Ovary (tissue), 10 donors: Measurements from ENCODE around the gene SCN2B. TPM values are rescaled to one million over a fixed set of nuclear protein-coding genes. Genes with fewer than 3 reads are reported as not detected.

Experiments
- DNase-seq, 5 donors: peaks; one replicate each; pipeline ENCODE4 v3.0.0-alpha.2; 2019 to 2020
- H3K27ac ChIP-seq, 2 donors: fragments of 200-600 bp; one replicate each; pipeline versions ENCODE4 v1.5.1 to v1.8.0; 2019 to 2022
- H3K27me3 ChIP-seq: fragments of 200-600 bp; one replicate; pipeline ENCODE4 v1.8.0; 2022
- H3K36me3 ChIP-seq: fragments of 200-600 bp; sonication (generic); one replicate; pipeline ENCODE4 v1.5.1; 2019
- H3K4me1 ChIP-seq: one replicate; pipeline ENCODE4 v1.8.1; 2013; ENCODE audit warnings: mild to moderate bottlenecking, moderate library complexity; ENCODE audit not compliant: insufficient read depth
- H3K4me3 ChIP-seq: fragments of 200-600 bp; sonication (generic); one replicate; pipeline ENCODE4 v1.5.1; 2017
- H3K9me3 ChIP-seq, 2 donors: fragments of 200-600 bp in 1 of 2; sonication (generic) in 1 of 2; one replicate each; pipeline versions ENCODE4 v1.5.1 to v1.8.1; 2013 to 2019; ENCODE audit warnings: mild to moderate bottlenecking in 1 of 2, moderate library complexity in 1 of 2
- CTCF ChIP-seq, 3 donors: fragments of 450-650 bp in 2 of 3; fragments of 200-600 bp in 1 of 3; IDR thresholded peaks; one replicate each; pipeline versions ENCODE4 v1.5.1 to v1.8.0; 2016 to 2022; ENCODE audit warnings: antibody characterized with exemption in 3 of 3, mild to moderate bottlenecking in 1 of 3
- EP300 ChIP-seq: sonication (generic); formaldehyde crosslinking; IDR thresholded peaks from one replicate; pipeline ENCODE4 v1.6.1; 2017; ENCODE audit warnings: antibody characterized with exemption
- POLR2A ChIP-seq: fragments of 450-650 bp; IDR thresholded peaks from one replicate; pipeline ENCODE4 v1.6.1; 2017; ENCODE audit warnings: antibody characterized with exemption, mild to moderate bottlenecking, moderate library complexity
- WGBS, 3 donors: extraction: QIAGEN DNeasy Blood & Tissue Kit in 1 of 3; methylation state at CpG; one replicate each; pipeline versions ENCODE4 v1.1.5 to v1.1.7; 2013 to 2017; 5-methylcytosine and 5-hydroxymethylcytosine counted together
- intact Hi-C, 4 donors: fragments of 100-400 bp; cut with DNase I; formaldehyde crosslinking; loops; one replicate each; pipeline versions ENCODE4 v1.11.0 to v1.15.1; 2022 to 2023
- long read RNA-seq, 3 donors: library from polyadenylated mRNA in 2 of 3; unstranded in 2 of 3; transcript quantifications; one replicate each; pipeline ENCODE4 v2.0.0 and lab custom pipeline, GENCODE V29; 2021 to 2026
- polyA plus RNA-seq, 2 donors: library from polyadenylated mRNA; stranded (reverse); fragments of 200-250 nt in 1 of 2; fragments of 350-450 nt in 1 of 2; fragmentation: Illumina TruSeq in 1 of 2; extraction: RNeasy Lipid Tissue Mini Kit (QIAGEN cat#74804) in 1 of 2; gene quantifications; one replicate each; pipeline ENCODE4 v1.2.3, GENCODE V29; 2013 to 2014
- total RNA-seq, 7 donors: library from RNA; depleted of rRNA in 2 of 7; stranded (reverse); fragments of >200 nt in 2 of 7; fragmentation: NEBNext Ultra II Directional in 3 of 7; extraction: Animal tissue kit (Norgen Biotek cat#: 25700) in 3 of 7; gene quantifications; one replicate each; pipeline versions ENCODE4 v1.1.0 to v1.2.4, GENCODE V29; 2016 to 2023
- donor health status: DM: no; HTN: no; CAD: no; lungs with moderate emphysema.
- donor health status: DM: no; HTN: no; CAD: no.
- donor health status: Bipolar disorder and iron deficiency.
- donor health status: DM: yes; HTN: yes; CAD: no.
- donor health status: DM: no; HTN: no; CAD: no.
- donor health status: DM: yes; HTN: yes; CAD: no.

SCN2B gene
- total RNA-seq: 1 to 10 TPM in 2 of 7 donors, under 1 TPM in 5; 0.11 to 1.3 (median 0.35) TPM
- polyA plus RNA-seq: 1 to 10 TPM in 1 of 2 donors, under 1 TPM in 1; 0.38 to 2.1 TPM
- long read RNA-seq, donor 1, full-length matches to known transcripts: 2 of 2 reads
- long read RNA-seq, donor 1, partial matches to known transcripts: 0 of 2 reads
- long read RNA-seq, donor 1, other reads (novel, unspliced or antisense): 0 of 2 reads
- long read RNA-seq, donor 2, full-length matches to known transcripts: 1 of 1 reads
- long read RNA-seq, donor 2, partial matches to known transcripts: 0 of 1 reads
- long read RNA-seq, donor 2, other reads (novel, unspliced or antisense): 0 of 1 reads
- long read RNA-seq, donor 3, full-length matches to known transcripts: 1 of 3 reads
- long read RNA-seq, donor 3, partial matches to known transcripts: 0 of 3 reads
- long read RNA-seq, donor 3, other reads (novel, unspliced or antisense): 2 of 3 reads

GRCh38 chr11:118175993-118176777 lies at the start of gene SCN2B:
Gene SCN2B (minus strand): TSS chr11:118176639. CDS start chr11:118176431, 208 bp downstream.
- Histone ChIP-seq H3K9me3 (no peaks in the 10 kb centered on the region), H3K36me3 (no peaks in the 10 kb centered on the region), H3K27ac (no peak within 1 kb of the TSS), H3K4me1 (no peaks in the 10 kb centered on the region), H3K27me3 (no peaks in the 10 kb centered on the region), H3K4me3 (peak within 1 kb of the TSS; percentile 33)
- intact Hi-C loops: no loop called here
- TF ChIP-seq POLR2A: no peak
- TF ChIP-seq CTCF (IDR thresholded peaks at IDR 0.05): no peak
- no peak for TF ChIP-seq EP300
- no peak for DNase-seq
- WGBS, 3 donors: 5 to 9% (median 6%) methylated on average over 14 of the region's 14 CpGs

- H3K9me3 ChIP-seq: no peaks in the 10 kb centered on the region
- H3K27me3 ChIP-seq: no peaks in the 10 kb centered on the region
- WGBS, 3 donors: 57 to 62% (median 59%) methylated on average over 6 of the region's 6 CpGs
- intact Hi-C loops: no loop called here
- no peak within 1 kb of the TSS for H3K4me3 ChIP-seq
- no peak within 1 kb of the TSS for H3K27ac ChIP-seq
- no peak for DNase-seq
- no peaks in the 10 kb centered on the region for H3K4me1 ChIP-seq
- TF ChIP-seq POLR2A: no peak
- TF ChIP-seq EP300: no peak
- TF ChIP-seq CTCF (IDR thresholded peaks at IDR 0.05): no peak
- no peaks in the 10 kb centered on the region for H3K36me3 ChIP-seq
Observed at GRCh38 chr11:118224511-118225188, 48.2 kb upstream of the SCN2B start, which contains the start of gene JAML. Gene JAML (minus strand): TSS chr11:118225011. CDS start chr11:118214866, 10,145 bp downstream.

GRCh38 chr11:118223992-118224391 lies 47.6 kb upstream of the SCN2B start:
- no peaks in the 10 kb centered on the region for H3K4me1 ChIP-seq
- H3K9me3 ChIP-seq: no peaks in the 10 kb centered on the region
- H3K27ac ChIP-seq: no peak overlapping the region
- WGBS, 3 donors: 71 to 90% (median 89%) methylated on average over 6 of the region's 6 CpGs
- no peaks in the 10 kb centered on the region for H3K36me3 ChIP-seq
- intact Hi-C loops: no loop called here
- no peak overlapping the region for H3K4me3 ChIP-seq
- H3K27me3 ChIP-seq: no peaks in the 10 kb centered on the region
- TF ChIP-seq EP300: no peak
- no peak for TF ChIP-seq POLR2A
- no peak for TF ChIP-seq CTCF (IDR thresholded peaks at IDR 0.05)
- no peak for DNase-seq

GRCh38 chr11:118223570-118223969 lies 47.1 kb upstream of the SCN2B start:
- no peak overlapping the region for H3K27ac ChIP-seq
- H3K4me3 ChIP-seq: no peak overlapping the region
- intact Hi-C loops: no loop called here
- H3K36me3 ChIP-seq: no peaks in the 10 kb centered on the region
- H3K27me3 ChIP-seq: no peaks in the 10 kb centered on the region
- 65 to 81% (median 71%) methylated on average over 2 of the region's 2 CpGs for WGBS, 3 donors
- TF ChIP-seq POLR2A (no peak), CTCF (IDR thresholded peaks at IDR 0.05) (no peak), EP300 (no peak)
- H3K4me1 ChIP-seq: no peaks in the 10 kb centered on the region
- no peaks in the 10 kb centered on the region for H3K9me3 ChIP-seq
- no peak for DNase-seq
